WTC11 (cell line): ENCODE results near the gene TERC.

Source experiments
- ATF1 ChIP-seq: sonication (generic); formaldehyde crosslinking; IDR thresholded peaks from 2 replicates; pipeline ENCODE4 v1.8.1; 2023; ENCODE audit warnings: mild to moderate bottlenecking, moderate library complexity, missing genetic modification reagents
- ATF2 ChIP-seq: sonication (generic); formaldehyde crosslinking; IDR thresholded peaks from 2 replicates; pipeline ENCODE4 v1.8.1; 2022; ENCODE audit warnings: low read depth, missing genetic modification reagents, borderline replicate concordance
- CTCF ChIP-seq: fragments of 200-600 bp; IDR thresholded peaks from 2 replicates; pipeline ENCODE4 v1.8.0; 2022; ENCODE audit warnings: antibody characterized with exemption
- E2F1 ChIP-seq: sonication (generic); formaldehyde crosslinking; IDR thresholded peaks from 2 replicates; pipeline ENCODE4 v1.8.0; 2022; ENCODE audit warnings: mild to moderate bottlenecking, missing genetic modification reagents
- FOXP4 ChIP-seq: sonication (generic); formaldehyde crosslinking; IDR thresholded peaks from 2 replicates; pipeline ENCODE4 v1.8.0; 2022; ENCODE audit warnings: mild to moderate bottlenecking, missing genetic modification reagents
- JUN ChIP-seq: sonication (generic); formaldehyde crosslinking; IDR thresholded peaks from 2 replicates; pipeline ENCODE4 v1.8.0; 2023; ENCODE audit warnings: mild to moderate bottlenecking, missing genetic modification reagents
- NFE2L1 ChIP-seq: sonication (generic); formaldehyde crosslinking; IDR thresholded peaks from 2 replicates; pipeline ENCODE4 v1.8.1; 2023; ENCODE audit warnings: missing genetic modification reagents

GRCh38 chr3:169774186-169774585 is 9.3 kb upstream of the TERC start:
- TF ChIP-seq FOXP4 (CRISPR knock-in tag) (no peak), JUN (CRISPR knock-in tag) (no peak), CTCF (no peak), E2F1 (CRISPR knock-in tag) (no peak), NFE2L1 (CRISPR knock-in tag) (no peak), ATF1 (CRISPR knock-in tag) (no peak), ATF2 (CRISPR knock-in tag) (no peak)
